Fibroblast of skin of right quadriceps (primary cell): ENCODE results near the gene MYOM1.
"Not testable (repeated sequence)": the region's sequence is repeated elsewhere in the genome, so short reads cannot be mapped to it uniquely, and the experiment has no call there.

Source experiments
- DNase-seq: peaks from one replicate; pipeline ENCODE4 v3.0.0-alpha.2; 2013

The MYOM1 gene

GRCh38 chr18:3248658-3249359 lies 29.0 kb upstream of the MYOM1 start:
- peak; percentile 66 for DNase-seq

- DNase-seq = peak; percentile 39
These were observed 28.4 kb upstream of the MYOM1 start for GRCh38 chr18:3248062-3248657.

DNA sequence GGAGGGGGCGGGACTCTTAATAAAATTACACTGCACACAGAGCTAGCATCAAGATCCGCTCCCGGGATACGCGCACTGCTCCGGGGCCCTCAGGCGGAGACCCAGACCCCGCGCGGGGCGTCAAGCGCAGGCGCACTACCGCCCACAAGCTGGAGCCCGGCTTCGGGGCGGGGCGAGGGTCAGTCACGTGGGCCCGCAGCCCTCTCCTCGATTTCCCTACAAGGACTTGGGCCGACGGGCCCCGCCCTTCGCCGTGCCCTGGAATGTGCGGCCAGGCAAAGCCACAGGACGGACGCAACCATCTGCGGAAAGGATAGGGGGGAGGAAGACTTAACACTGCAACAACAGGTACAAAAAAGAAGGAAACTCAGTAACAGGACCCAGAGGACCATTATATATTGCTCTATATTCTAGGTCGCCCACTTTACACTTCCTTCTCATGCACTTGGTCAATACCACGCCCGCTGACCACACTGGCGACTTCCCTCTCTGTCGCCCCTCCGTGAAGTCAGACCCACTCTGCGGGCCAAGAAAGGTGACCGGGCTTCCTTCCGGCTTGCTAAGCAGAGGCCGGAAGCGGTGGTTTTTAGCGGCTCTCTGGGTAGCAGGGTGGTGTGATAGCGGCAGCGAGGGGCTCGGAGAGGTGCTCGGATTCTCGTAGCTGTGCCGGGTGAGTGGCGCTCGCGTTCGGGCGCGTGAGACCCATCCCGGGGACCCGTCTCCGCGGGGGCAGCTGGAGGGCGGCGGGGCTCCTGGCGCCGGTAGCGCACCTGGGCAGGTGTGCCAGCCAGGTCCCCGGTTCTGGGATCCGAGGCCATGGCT lies 27.7 kb upstream of the MYOM1 start, which contains the start of gene MYL12A:
TSS of gene MYL12A (plus strand) at position 562 of the 822 bp plus-strand sequence. CDS start 5,447 bp downstream, outside the sequence.
- peak; percentile 99 for DNase-seq

- DNase-seq = no peak
These were observed 27.0 kb upstream of the MYOM1 start for GRCh38 chr18:3246635-3247239.

DNA sequence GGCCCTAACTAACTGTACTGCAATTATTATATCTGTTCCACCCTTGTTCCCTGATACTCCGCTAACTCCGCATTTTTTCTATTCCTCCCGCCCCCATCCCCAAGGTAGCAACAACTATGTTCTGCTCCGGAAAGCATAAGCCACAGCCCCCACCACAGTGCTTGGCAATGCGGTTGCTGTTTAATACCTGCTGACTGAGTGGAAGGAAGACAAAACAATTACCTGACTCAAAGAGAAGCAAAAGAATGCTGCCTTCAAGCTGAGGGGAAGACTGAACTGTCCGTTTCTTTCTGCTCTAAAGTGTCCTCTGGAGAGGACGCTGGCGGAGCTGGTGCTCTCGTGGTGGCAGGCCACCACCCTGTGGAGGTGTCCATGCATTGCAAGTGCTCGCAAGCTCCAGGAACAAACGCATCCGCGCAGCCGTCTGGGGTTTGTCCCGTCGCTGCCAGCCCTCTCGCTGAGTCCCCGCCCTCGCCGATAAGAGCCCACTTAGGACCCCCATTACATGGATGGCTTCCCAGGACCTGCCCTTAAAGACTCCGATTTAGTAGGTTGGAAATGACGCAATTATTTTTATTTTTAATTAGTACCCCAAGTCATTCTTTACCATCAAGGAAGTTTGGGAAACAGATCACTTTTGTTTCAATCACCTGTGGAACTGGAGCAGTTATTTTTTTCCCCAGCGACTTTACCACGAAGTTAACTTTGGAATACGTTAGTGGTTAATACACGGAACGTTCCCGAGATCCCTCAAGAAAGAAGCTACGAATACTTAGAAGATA lies 26.3 kb upstream of the MYOM1 start:
- DNase-seq = peak; percentile 85

GRCh38 chr18:3245185-3245564 lies 25.4 kb upstream of the MYOM1 start:
- no peak for DNase-seq

GRCh38 chr18:3238742-3239141 lies 19.0 kb upstream of the MYOM1 start:
- no peak for DNase-seq

- no peak for DNase-seq
These were observed 16.7 kb upstream of the MYOM1 start for GRCh38 chr18:3236470-3236869.

GRCh38 chr18:3235846-3236245 lies 16.1 kb upstream of the MYOM1 start:
- no peak for DNase-seq

DNA sequence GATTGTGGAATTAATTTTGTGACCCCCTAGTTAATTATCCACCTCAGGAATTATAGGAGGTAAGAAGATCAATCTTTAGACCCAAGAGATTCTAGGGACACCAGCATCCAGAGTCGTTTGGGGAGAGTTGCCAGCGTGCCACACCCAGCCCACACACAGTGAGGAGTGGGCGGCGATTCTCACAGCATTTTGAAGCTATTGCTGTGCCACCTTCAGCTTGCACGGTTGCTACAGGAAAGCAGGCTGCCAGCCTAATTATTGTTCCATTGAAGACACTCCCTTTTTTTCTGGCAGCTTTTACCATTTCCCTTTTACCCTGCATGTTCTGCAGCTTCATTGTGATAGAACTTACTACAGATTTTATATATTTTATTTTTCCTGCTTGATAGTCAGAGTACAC lies 14.7 kb upstream of the MYOM1 start:
- DNase-seq = no peak

DNA sequence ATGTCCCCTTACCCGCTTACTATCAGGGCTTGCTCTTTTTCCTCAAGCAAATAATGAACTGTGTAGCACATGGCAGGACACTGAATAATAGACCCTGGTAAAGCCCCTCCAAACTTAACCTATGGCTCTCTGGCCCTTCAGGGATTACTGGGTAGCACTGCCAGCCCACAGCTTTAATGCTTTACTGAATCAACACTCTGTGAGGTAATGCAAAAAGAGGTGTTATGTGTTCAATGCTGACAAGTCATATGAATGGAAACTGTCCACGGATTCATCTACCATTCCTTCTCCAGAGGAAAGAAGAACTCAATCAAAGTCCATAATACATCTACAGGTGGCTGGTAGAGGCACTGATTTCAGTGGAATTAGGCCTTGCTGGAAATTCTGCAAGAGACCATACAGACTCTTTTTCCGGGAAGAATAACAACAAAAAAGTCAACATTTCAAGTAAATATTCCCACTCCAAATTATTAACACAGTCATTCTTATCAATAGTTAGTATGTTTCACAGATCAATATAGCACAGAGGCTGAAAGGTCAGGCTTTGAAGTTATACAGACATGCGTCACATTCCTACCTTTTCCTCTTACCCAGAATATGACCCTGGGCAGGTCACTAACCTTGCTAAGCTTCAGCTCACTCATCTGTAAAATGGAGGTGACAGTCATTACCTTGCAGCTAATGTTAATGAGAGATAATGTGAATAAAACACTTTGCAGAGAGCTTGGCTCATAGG lies 13.8 kb upstream of the MYOM1 start:
- no peak for DNase-seq

DNA sequence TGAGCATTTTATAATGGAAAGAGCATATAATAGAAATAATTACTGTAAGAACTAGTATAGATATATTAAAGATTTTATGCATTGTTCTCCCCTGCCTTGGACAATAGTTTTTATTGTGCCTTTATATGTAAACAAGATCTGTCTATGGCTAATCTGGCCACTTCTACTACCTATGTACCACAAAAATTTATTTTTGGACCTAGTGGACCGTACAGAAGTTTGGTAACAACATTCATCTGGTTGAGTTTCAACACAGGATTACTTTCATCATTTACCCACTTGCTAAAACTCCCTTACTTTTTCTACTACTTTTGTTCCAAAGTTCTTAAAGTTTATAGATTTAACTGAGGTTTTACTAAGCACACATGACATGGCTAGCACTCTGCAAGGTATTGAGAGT lies 13.2 kb upstream of the MYOM1 start:
- DNase-seq = no peak

DNA sequence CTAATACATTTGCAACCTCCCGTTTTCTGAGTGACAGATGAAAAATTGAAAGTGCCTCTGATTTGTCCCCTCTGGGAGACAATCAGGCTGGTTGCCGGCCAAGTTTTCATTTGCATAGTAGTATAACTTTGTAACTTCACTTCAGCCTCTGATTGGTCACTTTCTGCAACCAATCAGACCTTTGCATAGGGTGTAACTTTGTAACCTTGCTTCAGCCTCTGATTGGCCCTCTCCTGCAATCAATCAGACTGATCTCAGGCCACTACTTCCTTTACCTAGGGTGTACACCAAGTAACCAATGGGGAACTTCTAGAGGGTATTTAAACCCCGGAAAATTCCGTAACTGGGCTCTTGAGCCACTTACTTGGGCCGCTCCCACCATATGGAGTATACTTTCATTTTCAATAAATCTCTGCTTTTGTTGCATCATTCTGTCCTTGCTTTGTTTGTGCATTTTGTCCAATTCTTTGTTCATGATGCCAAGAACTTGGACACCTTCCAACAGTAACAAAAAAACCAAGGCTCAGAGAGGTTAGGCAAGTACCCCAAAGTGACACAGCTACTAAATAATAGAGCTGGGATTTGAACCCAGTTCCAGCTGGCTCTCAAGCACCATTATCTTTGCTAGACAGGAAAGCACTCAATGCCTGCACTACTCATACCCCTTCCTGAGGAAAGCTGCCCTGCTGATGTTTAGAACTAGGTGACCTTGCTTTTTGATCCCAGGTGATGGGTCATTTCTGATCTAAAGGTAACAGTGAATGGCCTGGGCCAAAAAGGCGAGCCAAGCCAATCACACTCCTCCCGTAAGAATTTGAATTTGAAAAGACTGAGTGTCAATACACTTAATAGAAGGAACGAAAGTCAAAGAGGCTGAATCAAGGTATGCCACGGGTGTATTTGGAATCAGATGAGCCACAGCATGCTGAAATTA lies 10.9 kb upstream of the MYOM1 start:
- DNase-seq = no peak

GRCh38 chr18:3226048-3226447 lies 6.3 kb upstream of the MYOM1 start:
- DNase-seq = no peak

GRCh38 chr18:3225588-3225987 lies 5.8 kb upstream of the MYOM1 start:
- no peak for DNase-seq

DNA sequence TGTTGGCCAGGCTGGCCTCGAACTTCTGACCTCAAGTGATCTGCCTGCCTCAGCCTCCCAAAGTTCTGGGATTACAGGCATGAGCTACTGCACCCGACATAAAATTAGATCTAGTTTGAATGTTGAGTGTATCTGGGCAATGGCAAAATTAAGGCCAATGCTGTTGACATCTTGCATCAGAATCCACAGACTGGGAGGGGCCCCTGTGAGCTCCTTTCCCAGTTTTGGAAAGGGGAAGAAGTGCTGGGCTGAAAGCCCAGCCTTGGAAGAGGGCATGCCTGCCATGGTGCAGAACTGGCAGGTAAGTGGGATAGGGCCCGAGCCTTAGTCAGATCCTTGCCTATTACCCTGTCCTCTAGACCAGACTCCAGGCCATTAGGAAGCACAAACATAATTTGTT lies 4.5 kb upstream of the MYOM1 start:
- DNase-seq = no peak

- no peak for DNase-seq
These were observed 3.6 kb upstream of the MYOM1 start for GRCh38 chr18:3223356-3223755.

GRCh38 chr18:3221496-3221895 lies 1.7 kb upstream of the MYOM1 start:
- DNase-seq = no peak

GRCh38 chr18:3220868-3221267 lies 1.1 kb upstream of the MYOM1 start:
- DNase-seq = not testable (repeated sequence)

- no peak for DNase-seq
These were observed 532 bp downstream of the MYOM1 start for GRCh38 chr18:3219241-3219630.

DNA sequence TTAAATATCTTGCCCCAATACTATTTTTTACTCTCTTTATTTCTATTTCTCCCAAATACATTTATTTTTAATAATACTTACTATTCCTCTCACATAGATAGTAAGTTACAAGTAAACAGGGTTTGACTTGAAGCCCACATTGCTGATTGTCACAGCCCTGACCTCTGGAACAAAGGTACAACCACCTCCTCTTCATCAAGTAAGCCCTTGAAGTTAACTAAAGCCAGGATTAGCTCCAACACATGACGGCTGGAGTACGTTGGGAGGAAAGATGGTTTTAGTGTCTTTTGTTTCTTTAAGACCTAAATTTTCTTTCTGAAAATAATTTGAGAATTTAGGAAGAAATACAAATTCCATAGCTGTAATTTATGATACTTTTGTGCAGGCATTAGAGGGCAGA lies 949 bp downstream of the MYOM1 start:
- DNase-seq = no peak
